Sigmoid colon (tissue), 4 donors: Measurements from ENCODE around the gene HOXA6.

Experiments
- EP300 ChIP-seq, 4 donors: sonication (generic); formaldehyde crosslinking; IDR thresholded peaks; one replicate each; pipeline ENCODE4 v1.6.1; 2017; ENCODE audit warnings: antibody characterized with exemption in 4 of 4
- POLR2A ChIP-seq, 2 donors: fragments of 450-650 bp; IDR thresholded peaks; one replicate each; pipeline ENCODE4 v1.6.1; 2016; ENCODE audit warnings: antibody characterized with exemption in 2 of 2, mild to moderate bottlenecking in 2 of 2, moderate library complexity in 2 of 2
- POLR2AphosphoS5 ChIP-seq, 4 donors: sonication (generic); formaldehyde crosslinking; IDR thresholded peaks; one replicate each; pipeline ENCODE4 v1.6.1; 2017; ENCODE audit warnings: antibody characterized with exemption in 4 of 4
- TF ChIP-seq, protein P1 (sequence below), 4 experiments: fragments of 450-650 bp in 3 of 4; fragments of 200-600 bp in 1 of 4; IDR thresholded peaks; one replicate each; pipeline ENCODE4 v1.5.1; 2016 to 2019; ENCODE audit warnings: antibody characterized with exemption in 4 of 4, mild to moderate bottlenecking in 3 of 4, moderate library complexity in 2 of 4

DNA sequence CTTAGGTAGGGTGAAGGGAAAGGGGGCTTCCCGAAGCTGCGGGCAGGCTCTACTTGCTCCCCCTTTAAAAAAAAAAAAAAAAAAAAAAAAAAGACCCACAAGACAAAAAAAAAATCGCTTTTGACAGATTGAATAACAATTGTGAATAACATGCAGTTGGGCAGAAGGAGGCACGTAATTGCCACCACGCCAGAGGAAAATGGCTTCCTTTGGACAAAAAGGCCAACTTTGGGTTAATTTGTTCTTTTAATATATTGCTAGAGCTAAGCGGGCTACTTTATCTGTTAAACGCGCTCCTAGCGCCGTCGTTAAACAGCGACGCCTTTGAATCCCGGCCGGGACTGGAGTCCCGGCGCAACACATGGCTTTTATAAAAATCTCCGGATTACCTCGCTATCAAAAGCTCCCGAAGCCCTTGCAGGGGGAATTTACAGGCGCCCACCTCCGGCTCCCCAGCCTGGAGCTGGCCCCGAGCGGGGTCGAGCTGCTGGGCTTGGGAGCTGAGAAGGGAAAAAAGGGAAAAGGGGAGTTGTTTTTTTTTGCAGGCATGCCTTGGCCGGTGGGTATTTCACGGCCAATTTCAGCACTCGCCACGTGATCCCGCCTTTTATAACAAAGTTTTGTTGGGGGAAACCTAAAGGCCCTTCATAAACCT lies 36.2 kb upstream of the HOXA6 start:
- TF ChIP-seq, protein P1, sequence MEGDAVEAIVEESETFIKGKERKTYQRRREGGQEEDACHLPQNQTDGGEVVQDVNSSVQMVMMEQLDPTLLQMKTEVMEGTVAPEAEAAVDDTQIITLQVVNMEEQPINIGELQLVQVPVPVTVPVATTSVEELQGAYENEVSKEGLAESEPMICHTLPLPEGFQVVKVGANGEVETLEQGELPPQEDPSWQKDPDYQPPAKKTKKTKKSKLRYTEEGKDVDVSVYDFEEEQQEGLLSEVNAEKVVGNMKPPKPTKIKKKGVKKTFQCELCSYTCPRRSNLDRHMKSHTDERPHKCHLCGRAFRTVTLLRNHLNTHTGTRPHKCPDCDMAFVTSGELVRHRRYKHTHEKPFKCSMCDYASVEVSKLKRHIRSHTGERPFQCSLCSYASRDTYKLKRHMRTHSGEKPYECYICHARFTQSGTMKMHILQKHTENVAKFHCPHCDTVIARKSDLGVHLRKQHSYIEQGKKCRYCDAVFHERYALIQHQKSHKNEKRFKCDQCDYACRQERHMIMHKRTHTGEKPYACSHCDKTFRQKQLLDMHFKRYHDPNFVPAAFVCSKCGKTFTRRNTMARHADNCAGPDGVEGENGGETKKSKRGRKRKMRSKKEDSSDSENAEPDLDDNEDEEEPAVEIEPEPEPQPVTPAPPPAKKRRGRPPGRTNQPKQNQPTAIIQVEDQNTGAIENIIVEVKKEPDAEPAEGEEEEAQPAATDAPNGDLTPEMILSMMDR (IDR thresholded peaks at IDR 0.05), result no peak
- no peak for TF ChIP-seq POLR2AphosphoS5 (IDR thresholded peaks at IDR 0.05)
- no peak for TF ChIP-seq EP300 (IDR thresholded peaks at IDR 0.05)
- no peak for TF ChIP-seq POLR2A (IDR thresholded peaks at IDR 0.05)
